Smooth muscle cell (in vitro differentiated cells): ENCODE results near the gene TRIO. TPM values are rescaled to one million over a fixed set of nuclear protein-coding genes. Genes with fewer than 3 reads are reported as not detected.

Source experiments
- DNase-seq: peaks from one replicate; lab custom pipeline; 2025; ENCODE audit not compliant: unreplicated experiment; lab: John Stamatoyannopoulos, UW
- H2AFZ ChIP-seq: fragments of 200-600 bp; sonication (generic); 2 replicates; pipeline ENCODE4 v1.6.0; 2016; ENCODE audit warnings: antibody characterized with exemption, low read depth, mild to moderate bottlenecking
- H3F3A ChIP-seq: fragments of 200-600 bp; sonication (generic); 2 replicates; pipeline ENCODE4 v1.6.0; 2017; ENCODE audit warnings: antibody characterized with exemption, low read depth
- H3K27ac ChIP-seq: fragments of 200-600 bp; sonication (generic); 2 replicates; pipeline ENCODE4 v1.5.1; 2016; ENCODE audit warnings: low read depth, mild to moderate bottlenecking
- H3K27me3 ChIP-seq: fragments of 200-600 bp; sonication (generic); 2 replicates; pipeline ENCODE4 v1.6.1; 2016; ENCODE audit warnings: low read depth, mild to moderate bottlenecking
- H3K36me3 ChIP-seq: fragments of 200-600 bp; sonication (generic); 2 replicates; pipeline ENCODE4 v1.5.1; 2016; ENCODE audit warnings: low read depth
- H3K4me1 ChIP-seq: fragments of 200-600 bp; sonication (generic); 2 replicates; pipeline ENCODE4 v1.5.1; 2016; ENCODE audit warnings: low read depth
- H3K4me2 ChIP-seq: fragments of 200-600 bp; sonication (generic); 2 replicates; pipeline ENCODE4 v1.6.0; 2016; ENCODE audit warnings: mild to moderate bottlenecking
- H3K4me3 ChIP-seq: fragments of 200-600 bp; sonication (generic); 2 replicates; pipeline ENCODE4 v1.5.1; 2016; ENCODE audit warnings: mild to moderate bottlenecking
- H3K79me2 ChIP-seq: fragments of 200-600 bp; sonication (generic); 2 replicates; pipeline ENCODE4 v1.6.0; 2016; ENCODE audit warnings: low read depth, mild to moderate bottlenecking
- H3K9ac ChIP-seq: fragments of 200-600 bp; sonication (generic); 2 replicates; pipeline ENCODE4 v1.6.0; 2016; ENCODE audit warnings: low read depth
- H3K9me3 ChIP-seq: fragments of 200-600 bp; sonication (generic); replicated peaks from 2 replicates; pipeline ENCODE4 v1.5.1; 2016; ENCODE audit warnings: low read depth
- H4K20me1 ChIP-seq: fragments of 200-600 bp; sonication (generic); 2 replicates; pipeline ENCODE4 v1.6.0; 2016; ENCODE audit warnings: low read depth
- WGBS: methylation state at CpG from one replicate; pipeline ENCODE4 v1.1.7; 2016; ENCODE audit warnings: low lambda C conversion rate; 5-methylcytosine and 5-hydroxymethylcytosine counted together
- polyA plus RNA-seq: library from polyadenylated mRNA; unstranded; fragments of >200 nt; fragmentation: Nextera tagmentation; extraction: Ambion mirVana; gene quantifications from 2 replicates; pipeline ENCODE4 v1.2.1, GENCODE V29; 2016
- total RNA-seq: library from RNA; depleted of rRNA; stranded (reverse); fragments of >200 nt; gene quantifications from 2 replicates; pipeline ENCODE4 v1.2.3, GENCODE V29; 2014
- TF ChIP-seq, protein P1 (sequence below): fragments of 200-600 bp; sonication (generic); IDR thresholded peaks from 2 replicates; pipeline ENCODE4 v1.5.1; 2017; ENCODE audit warnings: borderline replicate concordance, mild to moderate bottlenecking, antibody characterized with exemption; ENCODE audit not compliant: insufficient read depth, poor library complexity, severe bottlenecking

The TRIO gene
- total and polyA plus RNA-seq, 2 experiments from 2014 or later, result 10.2 to 118 TPM

GRCh38 chr5:14380712-14381111 lies 237.6 kb downstream of the TRIO start:
- WGBS, result 95% methylated on average over 4 of the region's 4 CpGs
- H3K79me2 ChIP-seq, result no peaks in the 10 kb centered on the region

GRCh38 chr5:14382640-14383039 lies 239.5 kb downstream of the TRIO start:
- H3K27me3 ChIP-seq, result no peaks in the 10 kb centered on the region
- no peak overlapping the region for H3K27ac ChIP-seq
- H3K4me3 ChIP-seq, result no peak overlapping the region
- peaks cover 50% of the 10 kb centered on the region for H3K36me3 ChIP-seq
- DNase-seq, result no peak
- 98% methylated on average over 4 of the region's 4 CpGs for WGBS
- H3K9me3 ChIP-seq, result no peaks in the 10 kb centered on the region
- TF ChIP-seq, protein P1, sequence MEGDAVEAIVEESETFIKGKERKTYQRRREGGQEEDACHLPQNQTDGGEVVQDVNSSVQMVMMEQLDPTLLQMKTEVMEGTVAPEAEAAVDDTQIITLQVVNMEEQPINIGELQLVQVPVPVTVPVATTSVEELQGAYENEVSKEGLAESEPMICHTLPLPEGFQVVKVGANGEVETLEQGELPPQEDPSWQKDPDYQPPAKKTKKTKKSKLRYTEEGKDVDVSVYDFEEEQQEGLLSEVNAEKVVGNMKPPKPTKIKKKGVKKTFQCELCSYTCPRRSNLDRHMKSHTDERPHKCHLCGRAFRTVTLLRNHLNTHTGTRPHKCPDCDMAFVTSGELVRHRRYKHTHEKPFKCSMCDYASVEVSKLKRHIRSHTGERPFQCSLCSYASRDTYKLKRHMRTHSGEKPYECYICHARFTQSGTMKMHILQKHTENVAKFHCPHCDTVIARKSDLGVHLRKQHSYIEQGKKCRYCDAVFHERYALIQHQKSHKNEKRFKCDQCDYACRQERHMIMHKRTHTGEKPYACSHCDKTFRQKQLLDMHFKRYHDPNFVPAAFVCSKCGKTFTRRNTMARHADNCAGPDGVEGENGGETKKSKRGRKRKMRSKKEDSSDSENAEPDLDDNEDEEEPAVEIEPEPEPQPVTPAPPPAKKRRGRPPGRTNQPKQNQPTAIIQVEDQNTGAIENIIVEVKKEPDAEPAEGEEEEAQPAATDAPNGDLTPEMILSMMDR, result no peak
- H3K4me2 ChIP-seq, result no peak overlapping the region
- H3K79me2 ChIP-seq, result no peaks in the 10 kb centered on the region
- no peak overlapping the region for H2AFZ ChIP-seq
- no peak overlapping the region for H3K9ac ChIP-seq
- peaks cover 13% of the 10 kb centered on the region for H3K4me1 ChIP-seq
- peaks cover 3% of the 10 kb centered on the region for H3F3A ChIP-seq
- peaks cover 35% of the 10 kb centered on the region for H4K20me1 ChIP-seq

More at GRCh38 chr5:14380712-14381111, 237.6 kb downstream of the TRIO start:
- no peak overlapping the region for H3K4me2 ChIP-seq
- H2AFZ ChIP-seq, result no peak overlapping the region
- H4K20me1 ChIP-seq, result peaks cover 35% of the 10 kb centered on the region
- H3K9ac ChIP-seq, result no peak overlapping the region
- no peak for DNase-seq
- H3K4me3 ChIP-seq, result no peak overlapping the region
- H3F3A ChIP-seq, result peaks cover 3% of the 10 kb centered on the region
- TF ChIP-seq, protein P1, result no peak
- no peak overlapping the region for H3K27ac ChIP-seq
- H3K4me1 ChIP-seq, result no peaks in the 10 kb centered on the region
- no peaks in the 10 kb centered on the region for H3K27me3 ChIP-seq
- H3K9me3 ChIP-seq, result no peaks in the 10 kb centered on the region
- peaks cover 57% of the 10 kb centered on the region for H3K36me3 ChIP-seq

DNA sequence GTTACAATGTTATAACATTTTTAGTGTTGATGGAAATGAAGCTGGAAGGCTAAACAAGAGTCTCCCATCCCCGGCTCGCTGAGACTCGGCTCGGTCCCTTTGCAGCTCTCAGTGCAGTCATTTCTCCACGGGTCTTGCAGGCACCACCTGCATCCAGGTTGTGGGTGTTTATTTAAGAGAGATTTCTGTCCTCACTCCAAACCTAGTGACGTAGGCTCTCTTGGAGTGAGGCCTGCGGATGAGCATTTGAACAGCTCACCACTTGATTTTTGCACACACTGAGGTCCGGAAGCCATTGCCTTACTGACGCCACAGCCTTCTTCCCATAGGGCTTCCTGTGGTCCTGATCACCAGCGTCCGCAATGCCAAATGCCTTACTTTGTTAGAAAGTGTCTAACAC lies 240.8 kb downstream of the TRIO start:
- H3F3A ChIP-seq, result peaks cover 3% of the 10 kb centered on the region
- no peaks in the 10 kb centered on the region for H3K79me2 ChIP-seq
- no peak overlapping the region for H2AFZ ChIP-seq
- peaks cover 35% of the 10 kb centered on the region for H4K20me1 ChIP-seq
- H3K27ac ChIP-seq, result no peak overlapping the region
- no peak overlapping the region for H3K4me3 ChIP-seq
- WGBS, result 96% methylated on average over 11 of the region's 11 CpGs
- H3K36me3 ChIP-seq, result peaks cover 44% of the 10 kb centered on the region
- no peaks in the 10 kb centered on the region for H3K9me3 ChIP-seq
- H3K9ac ChIP-seq, result no peak overlapping the region
- no peaks in the 10 kb centered on the region for H3K27me3 ChIP-seq
- no peak for DNase-seq
- no peak overlapping the region for H3K4me2 ChIP-seq
- H3K4me1 ChIP-seq, result peaks cover 13% of the 10 kb centered on the region
- TF ChIP-seq, protein P1, result no peak

GRCh38 chr5:14385019-14385418 lies 241.9 kb downstream of the TRIO start:
- no peaks in the 10 kb centered on the region for H3K9me3 ChIP-seq
- H4K20me1 ChIP-seq, result peaks cover 35% of the 10 kb centered on the region
- peaks cover 43% of the 10 kb centered on the region for H3K36me3 ChIP-seq
- no peak overlapping the region for H3K4me3 ChIP-seq
- no peak overlapping the region for H3K4me2 ChIP-seq
- no peaks in the 10 kb centered on the region for H3K79me2 ChIP-seq
- H3F3A ChIP-seq, result peaks cover 3% of the 10 kb centered on the region
- no peak for DNase-seq
- H3K4me1 ChIP-seq, result peaks cover 13% of the 10 kb centered on the region
- WGBS, result 95% methylated on average over 15 of the region's 15 CpGs
- H2AFZ ChIP-seq, result no peak overlapping the region
- H3K27me3 ChIP-seq, result no peaks in the 10 kb centered on the region
- TF ChIP-seq, protein P1, result no peak
- H3K27ac ChIP-seq, result no peak overlapping the region
- no peak overlapping the region for H3K9ac ChIP-seq
